ENCODE measurements around the gene PNMA6F. TPM values are rescaled to one million over a fixed set of nuclear protein-coding genes. Genes with fewer than 3 reads are reported as not detected.

PNMA6F gene
- total RNA-seq, 1 experiment from 2014 or later: not detected

DNA sequence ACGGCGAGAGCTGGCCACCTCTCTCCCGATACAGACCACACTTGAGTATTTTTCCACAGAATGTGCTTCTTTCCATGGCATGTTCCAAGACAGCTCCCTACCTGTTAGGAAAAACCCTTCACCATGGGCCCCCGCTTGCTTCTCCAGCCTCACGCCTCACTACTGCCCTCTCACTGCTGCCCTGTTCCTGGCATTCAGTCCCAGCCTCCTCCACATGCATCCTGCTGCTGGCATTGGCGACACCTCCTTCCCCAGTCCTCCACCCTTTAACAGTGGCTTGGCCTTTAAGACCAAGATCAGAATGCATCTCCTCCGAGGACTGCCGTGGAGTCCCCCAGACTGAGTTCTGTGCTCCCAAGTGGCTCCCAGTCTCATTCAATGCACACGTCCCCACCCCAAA, 10.7 kb downstream of the PNMA6F start:
- CTCF ChIA-PET: no interaction called here

DNA sequence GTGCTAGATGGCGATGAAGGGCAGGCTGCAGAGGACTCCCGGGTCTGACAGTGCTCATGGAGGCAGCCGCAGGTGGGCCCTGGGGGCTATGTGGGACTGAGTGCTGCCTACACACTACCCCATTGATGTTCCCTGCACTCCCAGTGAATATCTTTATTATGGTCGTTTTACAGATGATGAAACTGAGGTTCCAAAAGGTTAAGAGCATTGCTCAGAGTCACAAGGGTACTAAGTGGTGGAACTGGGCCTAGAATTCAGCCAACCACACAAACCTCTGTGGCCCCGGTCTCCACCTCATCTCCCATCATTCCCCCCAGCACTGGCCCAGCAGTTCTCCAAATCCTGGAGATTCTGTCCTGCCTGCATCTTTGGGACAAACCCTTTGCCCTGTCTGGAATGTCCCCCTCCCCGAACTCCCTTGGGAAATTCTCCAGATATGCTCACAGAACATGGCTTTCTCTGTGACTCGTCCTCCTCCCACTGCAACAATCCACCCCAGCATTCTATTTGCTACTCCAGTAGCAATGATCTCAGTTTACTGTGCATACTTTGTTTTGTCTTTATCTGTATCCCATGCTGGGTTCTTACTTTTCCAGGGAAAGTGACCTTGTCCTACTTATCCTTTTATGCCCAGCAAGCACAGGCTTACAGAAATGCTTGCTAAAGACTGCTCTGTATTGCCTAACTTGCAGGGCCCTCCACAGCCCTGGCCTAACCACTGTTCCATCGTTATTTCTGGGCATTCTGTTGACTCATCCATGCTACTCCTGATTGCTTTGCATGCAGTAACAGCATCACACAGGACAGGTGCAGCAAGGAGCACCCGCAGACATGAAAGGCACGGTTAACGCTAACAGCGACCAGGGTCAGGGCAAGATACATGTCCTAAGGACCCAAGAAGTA, 14.0 kb downstream of the PNMA6F start:
- no peak for DNase-seq (ENCODE audit: low read depth, low spot score)
- RAD21 ChIA-PET (ENCODE audit: low non-redundant PET in 1 of 2, low total read pairs in 2 of 2, uncharacterized antibody in 2 of 2, unreplicated experiment in 2 of 2): no interaction called here
- no peak for TF ChIP-seq ZBTB33 (IDR thresholded peaks at IDR 0.05; ENCODE audit: extremely low read depth, insufficient replicate concordance, low read length)
- TF ChIP-seq ATF3 (IDR thresholded peaks at IDR 0.05): no peak
- TF ChIP-seq, protein P1, sequence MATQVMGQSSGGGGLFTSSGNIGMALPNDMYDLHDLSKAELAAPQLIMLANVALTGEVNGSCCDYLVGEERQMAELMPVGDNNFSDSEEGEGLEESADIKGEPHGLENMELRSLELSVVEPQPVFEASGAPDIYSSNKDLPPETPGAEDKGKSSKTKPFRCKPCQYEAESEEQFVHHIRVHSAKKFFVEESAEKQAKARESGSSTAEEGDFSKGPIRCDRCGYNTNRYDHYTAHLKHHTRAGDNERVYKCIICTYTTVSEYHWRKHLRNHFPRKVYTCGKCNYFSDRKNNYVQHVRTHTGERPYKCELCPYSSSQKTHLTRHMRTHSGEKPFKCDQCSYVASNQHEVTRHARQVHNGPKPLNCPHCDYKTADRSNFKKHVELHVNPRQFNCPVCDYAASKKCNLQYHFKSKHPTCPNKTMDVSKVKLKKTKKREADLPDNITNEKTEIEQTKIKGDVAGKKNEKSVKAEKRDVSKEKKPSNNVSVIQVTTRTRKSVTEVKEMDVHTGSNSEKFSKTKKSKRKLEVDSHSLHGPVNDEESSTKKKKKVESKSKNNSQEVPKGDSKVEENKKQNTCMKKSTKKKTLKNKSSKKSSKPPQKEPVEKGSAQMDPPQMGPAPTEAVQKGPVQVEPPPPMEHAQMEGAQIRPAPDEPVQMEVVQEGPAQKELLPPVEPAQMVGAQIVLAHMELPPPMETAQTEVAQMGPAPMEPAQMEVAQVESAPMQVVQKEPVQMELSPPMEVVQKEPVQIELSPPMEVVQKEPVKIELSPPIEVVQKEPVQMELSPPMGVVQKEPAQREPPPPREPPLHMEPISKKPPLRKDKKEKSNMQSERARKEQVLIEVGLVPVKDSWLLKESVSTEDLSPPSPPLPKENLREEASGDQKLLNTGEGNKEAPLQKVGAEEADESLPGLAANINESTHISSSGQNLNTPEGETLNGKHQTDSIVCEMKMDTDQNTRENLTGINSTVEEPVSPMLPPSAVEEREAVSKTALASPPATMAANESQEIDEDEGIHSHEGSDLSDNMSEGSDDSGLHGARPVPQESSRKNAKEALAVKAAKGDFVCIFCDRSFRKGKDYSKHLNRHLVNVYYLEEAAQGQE (IDR thresholded peaks at IDR 0.05; ENCODE audit: low read depth): no peak
- no peak for TF ChIP-seq CEBPB (IDR thresholded peaks at IDR 0.05; ENCODE audit: low read depth)
- no peak for TF ChIP-seq YY1 (IDR thresholded peaks at IDR 0.05; ENCODE audit: extremely low read depth, insufficient replicate concordance, low read depth, low read length)
- no peak for TF ChIP-seq ELF1 (IDR thresholded peaks at IDR 0.05; ENCODE audit: borderline replicate concordance, low read depth)
- no peak for TF ChIP-seq EGR1 (IDR thresholded peaks at IDR 0.05; ENCODE audit: low read depth)
- no peak for TF ChIP-seq RAD21 (IDR thresholded peaks at IDR 0.05; ENCODE audit: low read depth)
- no peak for TF ChIP-seq EZH2 (IDR thresholded peaks at IDR 0.05)

More for the DNA sequence above, 10.7 kb downstream of the PNMA6F start:
- Histone ChIP-seq H3K4me1 (ENCODE audit: control insufficient read depth in 1 of 2, insufficient read depth in 2 of 2, low read length in 2 of 2) (no peaks in the 10 kb centered on the region), H3K79me2 (ENCODE audit: insufficient read depth, low read length) (no peaks in the 10 kb centered on the region), H3K9ac (ENCODE audit: low read length) (no peak overlapping the region), H3K4me2 (ENCODE audit: low read length) (no peak overlapping the region), H3K4me3 (replicated peaks in 1 of 2; ENCODE audit: low read depth in 1 of 2, low read length in 2 of 2) (no peak overlapping the region), H3K27ac (ENCODE audit: low read depth, low read length) (no peak overlapping the region), H3K9me3 (ENCODE audit: control insufficient read depth in 1 of 2, insufficient read depth in 1 of 2, low read depth in 1 of 2, low read length in 2 of 2) (no peaks in the 10 kb centered on the region), H4K20me1 (ENCODE audit: insufficient read depth) (no peaks in the 10 kb centered on the region), H3K36me3 (ENCODE audit: control insufficient read depth in 1 of 2, insufficient read depth in 2 of 2, low read length in 2 of 2) (no peaks in the 10 kb centered on the region), H2AFZ (ENCODE audit: low read depth, low read length, poor library complexity, severe bottlenecking) (no peak overlapping the region), H3K9me2 (ENCODE audit: insufficient read depth) (no peaks in the 10 kb centered on the region), H3K27me3 (ENCODE audit: insufficient read depth, low read length) (no peaks in the 10 kb centered on the region)
- no TSS peak for BruUV-seq (replicated peaks)
- ChIA-PET POLR2A (no interaction called here), RAD21 (ENCODE audit: low non-redundant PET in 1 of 2, low total read pairs in 2 of 2, uncharacterized antibody in 2 of 2, unreplicated experiment in 2 of 2) (no interaction called here)
- DNase-seq (ENCODE audit: low read depth, low spot score) (no peak), ATAC-seq (0 out of 2 replicates have a peak, but pooled peaks have one; percentile 40)
- TF ChIP-seq FOSL1 (IDR thresholded peaks at IDR 0.05; ENCODE audit: low read depth): no peak
- TF ChIP-seq EGR1 (IDR thresholded peaks at IDR 0.05; ENCODE audit: low read depth): no peak
- no peak for TF ChIP-seq JUND (IDR thresholded peaks at IDR 0.05)
- TF ChIP-seq YY1 (IDR thresholded peaks at IDR 0.05; ENCODE audit: extremely low read depth, insufficient replicate concordance, low read depth, low read length): no peak
- no peak for TF ChIP-seq RAD21 (IDR thresholded peaks at IDR 0.05; ENCODE audit: low read depth)
- TF ChIP-seq CEBPB (IDR thresholded peaks at IDR 0.05; ENCODE audit: low read depth): no peak
- no peak for TF ChIP-seq SIN3A (IDR thresholded peaks at IDR 0.05; ENCODE audit: low read depth)
- TF ChIP-seq, protein P2, sequence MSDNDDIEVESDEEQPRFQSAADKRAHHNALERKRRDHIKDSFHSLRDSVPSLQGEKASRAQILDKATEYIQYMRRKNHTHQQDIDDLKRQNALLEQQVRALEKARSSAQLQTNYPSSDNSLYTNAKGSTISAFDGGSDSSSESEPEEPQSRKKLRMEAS (IDR thresholded peaks at IDR 0.05): no peak
- intact Hi-C loops (cut with micrococcal nuclease): no loop called here

More for the DNA sequence above, 14.0 kb downstream of the PNMA6F start:
- Histone ChIP-seq H3K4me3 (replicated peaks in 1 of 2; ENCODE audit: low read depth in 1 of 2, low read length in 2 of 2) (no peak overlapping the region), H3K27me3 (ENCODE audit: insufficient read depth, low read length) (peaks cover 8% of the 10 kb centered on the region; the same call in 1 of the 2 replicates), H3K36me3 (ENCODE audit: control insufficient read depth in 1 of 2, insufficient read depth in 2 of 2, low read length in 2 of 2) (no peaks in the 10 kb centered on the region), H3K79me2 (ENCODE audit: insufficient read depth, low read length) (no peaks in the 10 kb centered on the region), H3K4me2 (ENCODE audit: low read length) (no peak overlapping the region), H3K9ac (ENCODE audit: low read length) (no peak overlapping the region), H3K9me2 (ENCODE audit: insufficient read depth) (no peaks in the 10 kb centered on the region), H3K27ac (ENCODE audit: low read depth, low read length) (no peak overlapping the region), H3K9me3 (ENCODE audit: control insufficient read depth in 1 of 2, insufficient read depth in 1 of 2, low read depth in 1 of 2, low read length in 2 of 2) (no peaks in the 10 kb centered on the region), H4K20me1 (ENCODE audit: insufficient read depth) (no peaks in the 10 kb centered on the region), H3K4me1 (ENCODE audit: control insufficient read depth in 1 of 2, insufficient read depth in 2 of 2, low read length in 2 of 2) (no peaks in the 10 kb centered on the region), H2AFZ (ENCODE audit: low read depth, low read length, poor library complexity, severe bottlenecking) (no peak overlapping the region)
- intact Hi-C loops (cut with micrococcal nuclease): no loop called here
- BruUV-seq (replicated peaks): no TSS peak
- ATAC-seq: no peak
- CTCF ChIA-PET: no interaction called here
- POLR2A ChIA-PET: no interaction called here

Data from HCT116 (cell line).